Measurements from ENCODE around the gene GSK3B.

GSK3B gene

GRCh38 chr3:120081719-120082118 is 12.5 kb downstream of the GSK3B start:
- POLR2A ChIA-PET: interaction anchor here (4.0 kb wide), 1 partner anchor 14 kb away, joined by 30 read pairs; no protein-coding TSS in a partner anchor
- TF ChIP-seq NFRKB (IDR thresholded peaks at IDR 0.05) (no peak), CTBP1 (IDR thresholded peaks at IDR 0.05; ENCODE audit: borderline replicate concordance) (no peak), FOXA1 (IDR thresholded peaks at IDR 0.05) (no peak), ZNF384 (IDR thresholded peaks at IDR 0.05) (no peak), BHLHE40 (IDR thresholded peaks at IDR 0.05; ENCODE audit: borderline replicate concordance) (no peak), PKNOX1 (IDR thresholded peaks at IDR 0.05) (no peak), L3MBTL2 (conservative IDR thresholded peaks at IDR 0.05) (no peak), HDGF (IDR thresholded peaks at IDR 0.05; ENCODE audit: borderline replicate concordance) (no peak), FOXM1 (IDR thresholded peaks at IDR 0.05; ENCODE audit: borderline replicate concordance) (no peak), FOXK2 (IDR thresholded peaks at IDR 0.05) (no peak), ELF4 (IDR thresholded peaks at IDR 0.05) (no peak), SUZ12 (IDR thresholded peaks at IDR 0.05) (no peak)
- CTCF ChIA-PET: interaction anchor here (0.6 kb wide), 1 partner anchor 249 kb away, joined by 3 read pairs; no protein-coding TSS in a partner anchor
- DNase-seq (ENCODE audit: extremely low spot score): no peak

DNA sequence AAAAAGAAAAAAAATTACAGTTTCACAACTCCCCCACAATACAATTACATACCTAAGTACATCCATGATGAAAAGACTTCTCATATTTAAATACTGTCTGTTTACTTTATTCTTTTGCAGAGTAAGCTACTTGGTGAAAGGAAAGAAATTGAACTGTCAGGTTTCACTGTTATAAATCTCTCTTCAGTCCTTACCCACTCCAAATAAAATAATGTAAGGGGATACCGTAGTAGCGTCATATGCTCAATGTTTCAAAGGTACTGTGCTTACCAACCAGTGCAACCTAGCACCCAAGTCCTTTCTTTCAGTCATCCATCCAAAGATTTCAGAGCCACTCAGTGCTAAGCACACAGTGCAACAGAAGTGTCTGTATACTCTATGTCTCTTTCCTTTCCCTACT is 13.4 kb downstream of the GSK3B start:
- peak; percentile 67 for TF ChIP-seq PKNOX1 (IDR thresholded peaks at IDR 0.05)
- TF ChIP-seq CTBP1 (IDR thresholded peaks at IDR 0.05; ENCODE audit: borderline replicate concordance): no peak
- CTCF ChIA-PET: interaction anchor here (0.6 to 0.7 kb wide), 2 partner anchors 9 to 250 kb away, joined by 3 to 4 read pairs; no protein-coding TSS in a partner anchor
- POLR2A ChIA-PET: interaction anchor here (4.0 kb wide), 1 partner anchor 15 kb away, joined by 30 read pairs; no protein-coding TSS in a partner anchor
- DNase-seq (ENCODE audit: extremely low spot score): no peak

- no peak for TF ChIP-seq HDGF (IDR thresholded peaks at IDR 0.05; ENCODE audit: borderline replicate concordance)
- no peak for TF ChIP-seq LEF1 (IDR thresholded peaks at IDR 0.05; ENCODE audit: borderline replicate concordance)
- TF ChIP-seq SUZ12 (IDR thresholded peaks at IDR 0.05): no peak
- no peak for TF ChIP-seq CTBP1 (IDR thresholded peaks at IDR 0.05; ENCODE audit: borderline replicate concordance)
- no peak for TF ChIP-seq PKNOX1 (IDR thresholded peaks at IDR 0.05)
- TF ChIP-seq SP1 (IDR thresholded peaks at IDR 0.05): no peak
- no peak for TF ChIP-seq BHLHE40 (IDR thresholded peaks at IDR 0.05; ENCODE audit: borderline replicate concordance)
- no peak for TF ChIP-seq L3MBTL2 (conservative IDR thresholded peaks at IDR 0.05)
- no peak for TF ChIP-seq ARNT (IDR thresholded peaks at IDR 0.05)
- ChIA-PET CTCF (no interaction called here), POLR2A (interaction anchor here (1.8 kb wide), 1 partner anchor 17 kb away, joined by 18 read pairs; the partner anchor contains the start of gene GSK3B)
- DNase-seq (ENCODE audit: extremely low spot score): no peak
Observed at GRCh38 chr3:120077731-120078130, 16.5 kb downstream of the GSK3B start.

DNA sequence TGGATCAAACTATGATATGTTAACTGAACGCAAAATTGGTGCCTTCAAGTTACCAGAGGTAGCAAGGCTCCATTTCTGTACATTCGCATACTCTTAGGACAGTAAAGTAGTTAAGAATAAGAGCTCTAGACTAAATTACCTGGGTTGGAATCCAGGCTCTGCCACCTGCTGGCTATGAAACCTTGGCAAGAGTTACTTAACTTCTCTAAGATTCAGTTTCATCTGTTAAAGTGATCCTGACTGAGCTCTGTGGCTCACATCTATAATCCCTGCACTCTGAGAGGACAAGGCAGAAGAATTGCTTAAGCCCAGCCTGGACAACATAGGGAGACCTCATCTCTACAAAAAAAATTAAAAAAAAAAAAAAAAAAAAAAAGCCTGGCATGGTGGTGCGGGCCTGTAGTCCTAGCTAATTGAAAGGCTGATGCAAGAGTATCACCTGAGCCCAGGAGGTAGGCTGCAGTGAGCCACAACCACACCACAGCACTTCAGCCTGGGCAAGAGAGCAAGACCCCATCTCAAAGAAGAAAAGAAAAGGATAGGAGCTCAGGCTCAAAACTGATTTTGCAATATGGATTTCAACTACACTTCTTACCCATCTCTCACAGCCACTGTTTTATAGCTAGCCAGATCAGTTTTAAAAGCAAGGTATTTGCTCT is 21.3 kb downstream of the GSK3B start:
- POLR2A ChIA-PET: interaction anchor here (1.0 kb wide), 1 partner anchor 21 kb away, joined by 3 read pairs; the partner anchor contains the start of gene GSK3B
- DNase-seq (ENCODE audit: extremely low spot score): no peak
- CTCF ChIA-PET: interaction anchor here (0.7 kb wide), 1 partner anchor 431 kb away, joined by 6 read pairs; no protein-coding TSS in a partner anchor
- TF ChIP-seq NFRKB (IDR thresholded peaks at IDR 0.05) (no peak), LEF1 (IDR thresholded peaks at IDR 0.05; ENCODE audit: borderline replicate concordance) (no peak), ZNF384 (IDR thresholded peaks at IDR 0.05) (no peak), CTBP1 (IDR thresholded peaks at IDR 0.05; ENCODE audit: borderline replicate concordance) (no peak), TARDBP (IDR thresholded peaks at IDR 0.05) (no peak), FOXK2 (IDR thresholded peaks at IDR 0.05) (no peak), ARNT (IDR thresholded peaks at IDR 0.05) (no peak), SUZ12 (IDR thresholded peaks at IDR 0.05) (no peak)

DNA sequence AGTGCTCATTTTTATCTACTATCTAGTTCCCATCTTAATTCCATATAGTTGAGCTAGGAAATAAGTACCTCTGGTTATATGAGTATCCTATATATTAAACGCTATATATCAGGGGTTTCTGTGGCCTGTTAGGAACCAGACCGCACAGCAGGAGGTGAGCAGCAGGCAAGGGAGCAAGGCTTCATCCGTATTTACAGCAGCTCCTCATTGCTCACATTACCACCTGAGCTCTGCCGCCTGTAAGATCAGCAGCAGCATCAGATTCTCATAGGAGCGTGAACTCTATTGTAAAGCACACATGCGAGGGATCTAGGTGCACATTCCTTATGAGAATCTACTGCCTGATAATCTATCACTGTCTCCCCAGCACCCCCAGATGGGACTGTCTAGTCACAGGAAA is 23.0 kb downstream of the GSK3B start:
- ChIA-PET CTCF (interaction anchor here (0.5 kb wide), 1 partner anchor 10 kb away, joined by 4 read pairs; no protein-coding TSS in a partner anchor), POLR2A (interaction anchor here (0.9 to 2.1 kb wide), 2 partner anchors 23 to 25 kb away, joined by 4 to 13 read pairs; partner anchors contain the start of gene GSK3B)
- no peak for DNase-seq (ENCODE audit: extremely low spot score)
- no peak for TF ChIP-seq LEF1 (IDR thresholded peaks at IDR 0.05; ENCODE audit: borderline replicate concordance)
- TF ChIP-seq SP1 (IDR thresholded peaks at IDR 0.05): no peak
- TF ChIP-seq ZNF384 (IDR thresholded peaks at IDR 0.05): no peak
- no peak for TF ChIP-seq FOXA1 (IDR thresholded peaks at IDR 0.05)
- TF ChIP-seq NFRKB (IDR thresholded peaks at IDR 0.05): no peak
- no peak for TF ChIP-seq ELF4 (IDR thresholded peaks at IDR 0.05)
- TF ChIP-seq FOXM1 (IDR thresholded peaks at IDR 0.05; ENCODE audit: borderline replicate concordance): no peak
- TF ChIP-seq BHLHE40 (IDR thresholded peaks at IDR 0.05; ENCODE audit: borderline replicate concordance): no peak

GRCh38 chr3:120070263-120070981 is 23.8 kb downstream of the GSK3B start:
- DNase-seq (ENCODE audit: extremely low spot score): no peak
- ChIA-PET POLR2A (interaction anchor here (0.9 to 2.1 kb wide), 2 partner anchors 24 to 26 kb away, joined by 4 to 13 read pairs; partner anchors contain the start of gene GSK3B), CTCF (interaction anchor here (0.7 kb wide), 1 partner anchor 173 kb away, joined by 9 read pairs; no protein-coding TSS in a partner anchor)
- TF ChIP-seq PKNOX1 (IDR thresholded peaks at IDR 0.05) (no peak), ARNT (IDR thresholded peaks at IDR 0.05) (no peak), BHLHE40 (IDR thresholded peaks at IDR 0.05; ENCODE audit: borderline replicate concordance) (no peak), FOXM1 (IDR thresholded peaks at IDR 0.05; ENCODE audit: borderline replicate concordance) (no peak)

Data from HEK293T (cell line).